ENCODE data around the gene NCL. TPM values are rescaled to one million over a fixed set of nuclear protein-coding genes. Genes with fewer than 3 reads are reported as not detected.

Gene NCL
- total and polyA plus RNA-seq, 2 of the 13 experiments (the other 11 are each of a cell fraction or from before 2014, with no cell fraction given), result 105 to 779 TPM

- TF ChIP-seq DR1 (CRISPR knock-in tag; IDR thresholded peaks at IDR 0.05) (no peak; the same call in none of the 2 replicates), ATF1 (CRISPR knock-in tag; IDR thresholded peaks at IDR 0.05) (peak; percentile 3; the same call in 1 of the 2 replicates), SP4 (CRISPR knock-in tag; IDR thresholded peaks at IDR 0.05) (peak; percentile 81), MTERF4 (CRISPR knock-in tag; IDR thresholded peaks at IDR 0.05) (peak; percentile 44; the same call in 1 of the 2 replicates), U2AF1 (optimal IDR thresholded peaks at IDR 0.05; ENCODE audit: low read depth, low read length) (no peak), ASH2L (IDR thresholded peaks at IDR 0.05; ENCODE audit: insufficient read length, low read depth, low read length) (peak; percentile 53), HOXA5 (CRISPR knock-in tag; IDR thresholded peaks at IDR 0.05) (peak; percentile 89), HNF4G (IDR thresholded peaks at IDR 0.05; ENCODE audit: borderline replicate concordance, low read depth, low read length) (no peak), HNF4G (CRISPR knock-in tag; IDR thresholded peaks at IDR 0.05; ENCODE audit: borderline replicate concordance, low read depth) (no peak), MYPOP (CRISPR knock-in tag; IDR thresholded peaks at IDR 0.05) (peak; percentile 73; the same call in 1 of the 2 replicates), ZNF280B (CRISPR knock-in tag; IDR thresholded peaks at IDR 0.05; ENCODE audit: borderline replicate concordance) (peak; percentile 78; the same call in 1 of the 2 replicates), CERS6 (CRISPR knock-in tag; IDR thresholded peaks at IDR 0.05) (peak; percentile 69), ZNF546 (CRISPR knock-in tag; conservative IDR thresholded peaks at IDR 0.05) (no peak), ARID3A (IDR thresholded peaks at IDR 0.05; ENCODE audit: low read depth, low read length) (0 out of 2 replicates have a peak, but pooled peaks have one; percentile 10), ZNF124 (CRISPR knock-in tag; IDR thresholded peaks at IDR 0.05) (peak; percentile 2; the same call in 1 of the 2 replicates), ZNF326 (CRISPR knock-in tag; IDR thresholded peaks at IDR 0.05; ENCODE audit: borderline replicate concordance) (no peak), PRMT3 (CRISPR knock-in tag; IDR thresholded peaks at IDR 0.05; ENCODE audit: borderline replicate concordance, low read depth) (no peak), XBP1 (CRISPR knock-in tag; IDR thresholded peaks at IDR 0.05) (0 out of 2 replicates have a peak, but pooled peaks have one; percentile 61), PAF1 (CRISPR knock-in tag; IDR thresholded peaks at IDR 0.05) (no peak), HNRNPH1 (optimal IDR thresholded peaks at IDR 0.05; ENCODE audit: low read depth, low read length) (peak; percentile 67), KLF15 (CRISPR knock-in tag; IDR thresholded peaks at IDR 0.05; ENCODE audit: borderline replicate concordance) (0 out of 2 replicates have a peak, but pooled peaks have one; percentile 77), SP1 (IDR thresholded peaks at IDR 0.05) (no peak), SP1 (CRISPR knock-in tag; IDR thresholded peaks at IDR 0.05) (peak; percentile 80)
These were observed 574 bp upstream of the NCL start (continued) for GRCh38 chr2:231464576-231465540.

Data from HepG2 (cell line).